ENCODE measurements around the gene SELENOO.
"Not testable (repeated sequence)": the region's sequence is repeated elsewhere in the genome, so short reads cannot be mapped to it uniquely, and the experiment has no call there.

Gene SELENOO, protein sequence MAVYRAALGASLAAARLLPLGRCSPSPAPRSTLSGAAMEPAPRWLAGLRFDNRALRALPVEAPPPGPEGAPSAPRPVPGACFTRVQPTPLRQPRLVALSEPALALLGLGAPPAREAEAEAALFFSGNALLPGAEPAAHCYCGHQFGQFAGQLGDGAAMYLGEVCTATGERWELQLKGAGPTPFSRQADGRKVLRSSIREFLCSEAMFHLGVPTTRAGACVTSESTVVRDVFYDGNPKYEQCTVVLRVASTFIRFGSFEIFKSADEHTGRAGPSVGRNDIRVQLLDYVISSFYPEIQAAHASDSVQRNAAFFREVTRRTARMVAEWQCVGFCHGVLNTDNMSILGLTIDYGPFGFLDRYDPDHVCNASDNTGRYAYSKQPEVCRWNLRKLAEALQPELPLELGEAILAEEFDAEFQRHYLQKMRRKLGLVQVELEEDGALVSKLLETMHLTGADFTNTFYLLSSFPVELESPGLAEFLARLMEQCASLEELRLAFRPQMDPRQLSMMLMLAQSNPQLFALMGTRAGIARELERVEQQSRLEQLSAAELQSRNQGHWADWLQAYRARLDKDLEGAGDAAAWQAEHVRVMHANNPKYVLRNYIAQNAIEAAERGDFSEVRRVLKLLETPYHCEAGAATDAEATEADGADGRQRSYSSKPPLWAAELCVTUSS

DNA sequence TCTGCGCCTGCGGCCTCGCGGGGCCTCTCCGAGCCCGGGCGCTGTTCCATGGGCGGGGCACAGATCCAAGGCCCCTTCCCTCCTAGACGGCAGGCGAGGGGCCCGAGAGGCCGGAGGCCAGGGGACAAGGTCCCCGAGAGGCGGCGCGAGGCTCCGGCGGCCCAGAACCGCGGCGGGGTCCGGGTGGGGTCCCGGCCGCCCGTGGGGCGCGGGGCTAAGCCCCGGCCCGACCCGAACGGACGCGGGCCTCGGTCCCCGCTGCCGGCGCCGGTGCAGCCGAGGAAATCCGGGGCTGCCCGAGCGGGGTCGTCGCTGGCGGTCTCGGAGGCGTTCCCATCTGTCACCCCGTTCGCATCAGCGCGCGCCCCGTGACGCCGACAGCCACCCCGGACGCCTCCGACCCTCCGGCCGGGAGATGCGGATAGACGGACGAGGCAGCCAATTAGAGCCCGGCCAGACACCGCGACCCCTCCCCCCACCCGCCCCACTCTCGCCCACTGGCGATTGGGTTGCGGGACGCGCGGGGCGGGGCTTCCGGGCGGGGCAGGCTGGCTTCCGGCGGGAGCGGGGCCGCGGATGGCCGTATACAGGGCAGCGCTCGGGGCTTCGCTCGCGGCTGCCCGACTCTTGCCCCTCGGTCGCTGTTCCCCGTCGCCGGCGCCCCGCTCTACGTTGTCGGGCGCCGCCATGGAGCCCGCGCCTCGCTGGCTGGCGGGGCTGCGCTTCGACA lies at the start of gene SELENOO:
Gene SELENOO, plus strand, starts transcription at position 551 of the 730 bp plus-strand sequence. Its CDS starts 26 bp downstream, at position 577.
- DNase-seq, result peak; percentile 57

DNA sequence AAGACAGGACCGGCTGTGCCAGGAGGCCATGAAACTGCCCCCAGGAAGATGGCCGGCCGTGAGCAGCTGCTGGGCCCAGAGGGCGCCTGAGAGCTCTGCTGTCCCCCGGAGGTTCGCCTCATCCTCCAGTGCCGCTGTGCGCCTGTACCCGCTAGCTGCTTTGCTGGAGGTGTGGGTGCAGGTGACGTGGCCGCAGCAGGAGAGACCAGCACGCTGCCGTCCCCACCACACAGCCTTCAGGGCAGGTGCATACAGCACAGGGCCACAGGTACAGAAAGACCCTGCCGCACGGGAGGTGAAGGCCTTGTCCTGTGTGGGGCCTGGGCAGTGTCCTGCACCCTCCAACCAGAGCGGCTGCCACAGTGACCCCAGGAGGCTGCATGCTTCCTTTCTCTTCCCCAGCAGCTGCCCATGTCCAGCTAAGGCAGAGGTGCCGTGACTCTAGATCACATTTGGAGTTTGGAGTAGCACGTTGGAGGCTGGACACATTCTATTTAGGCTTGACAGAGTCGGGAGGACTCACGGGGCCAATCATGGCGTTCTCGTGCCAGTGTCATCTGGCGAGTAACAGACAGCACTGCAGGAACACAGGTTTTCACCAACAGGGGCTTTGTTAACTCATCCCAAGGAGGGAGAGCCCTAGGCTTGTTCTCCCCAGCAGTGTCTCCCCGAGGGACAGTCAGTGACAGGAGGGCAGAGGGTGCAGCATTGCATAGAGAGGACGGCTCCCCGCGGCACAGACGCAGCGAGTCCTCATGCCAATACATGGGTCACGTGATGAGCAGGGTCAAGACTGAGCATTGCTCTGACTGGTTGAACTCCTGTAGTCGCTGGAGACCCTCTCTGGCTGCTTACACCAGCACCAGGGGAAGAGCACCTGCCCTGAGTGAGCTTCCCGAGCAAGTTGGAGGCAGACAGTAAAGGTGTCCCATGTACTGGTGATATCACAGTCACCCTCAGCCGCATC lies 49.0 kb upstream of the SELENOO start:
- DNase-seq, result no peak

DNA sequence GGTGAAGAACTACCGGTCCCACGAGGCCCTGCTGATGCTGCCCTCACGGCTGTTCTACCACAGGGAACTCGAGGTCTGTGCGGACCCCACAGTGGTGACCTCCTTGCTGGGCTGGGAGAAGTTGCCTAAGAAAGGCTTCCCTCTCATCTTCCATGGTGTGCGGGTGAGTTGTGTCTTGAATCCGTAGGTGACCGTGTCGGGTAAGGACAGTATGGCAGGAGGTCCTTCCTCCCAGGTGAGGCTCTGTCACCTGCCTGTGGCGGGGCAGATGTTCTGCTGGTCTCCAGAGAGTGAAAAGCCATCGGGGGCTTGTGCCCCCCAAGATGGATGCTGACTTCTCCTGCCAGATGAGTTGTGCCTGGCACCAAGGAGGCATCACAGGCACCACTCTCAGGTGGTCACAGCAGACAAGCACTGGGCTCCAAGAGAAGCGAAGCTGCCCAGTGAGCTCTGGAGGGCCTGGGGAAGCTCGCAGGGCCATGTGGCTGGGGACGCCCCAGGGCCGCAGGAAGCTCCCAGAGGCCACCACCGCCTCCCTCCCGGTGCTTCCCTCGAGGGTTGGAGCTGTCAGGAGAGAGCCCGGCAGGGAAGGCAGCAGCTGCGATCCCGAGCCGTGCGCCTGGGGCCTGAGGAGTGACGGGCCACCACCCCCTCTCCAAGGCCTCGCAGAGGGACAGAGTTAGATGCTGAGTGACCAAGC lies 47.6 kb upstream of the SELENOO start:
- DNase-seq, result no peak

DNA sequence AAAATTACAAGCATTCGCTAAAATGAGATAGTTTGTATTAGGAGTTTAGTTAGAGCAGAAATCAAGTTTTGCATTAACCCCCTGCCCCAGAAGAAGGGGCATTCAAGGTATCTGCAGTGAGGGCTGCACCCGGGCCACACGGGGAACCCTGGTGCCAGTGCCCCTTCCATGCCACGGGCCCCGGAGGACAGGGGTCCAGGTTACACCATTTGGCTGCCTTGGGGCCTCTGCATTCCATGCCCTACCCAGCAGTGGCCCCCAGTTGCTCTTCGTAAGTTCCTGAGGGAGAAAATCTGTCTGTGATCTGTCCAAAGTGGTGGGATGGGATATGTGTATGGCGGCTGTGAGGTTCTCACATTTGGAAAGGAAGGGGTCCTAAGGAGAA lies 47.1 kb upstream of the SELENOO start:
- DNase-seq, result no peak

DNA sequence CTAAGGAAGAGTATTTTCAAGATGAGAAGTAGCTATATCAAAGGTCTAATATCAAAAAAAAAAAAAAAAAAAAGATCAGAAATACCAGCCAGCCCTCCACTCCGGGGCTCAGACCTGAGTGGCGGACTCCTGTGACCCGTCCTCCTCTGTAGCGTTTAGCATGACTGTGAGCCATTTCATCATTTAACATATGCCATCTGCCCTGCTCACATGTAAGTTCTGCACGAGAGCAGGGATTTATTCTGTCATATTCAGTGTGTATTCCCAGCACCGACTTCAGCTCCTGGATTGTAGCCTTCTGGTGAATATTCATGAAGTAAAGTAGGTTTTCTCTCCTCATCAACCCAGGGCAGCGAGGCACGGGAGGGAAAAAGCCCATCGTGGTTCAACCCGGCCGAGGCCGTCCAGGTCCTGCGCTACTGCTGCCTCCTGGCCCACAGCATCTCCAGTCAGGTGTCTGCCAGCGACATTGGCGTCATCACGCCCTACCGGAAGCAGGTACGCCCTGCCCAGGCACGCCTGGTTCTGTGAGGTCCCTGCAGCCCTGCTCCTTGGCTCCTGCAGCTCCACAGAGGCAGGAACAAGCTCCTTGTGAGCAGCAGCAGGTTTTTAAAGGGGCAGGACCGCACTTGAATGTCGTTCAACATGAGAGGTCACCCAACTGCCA lies 43.0 kb upstream of the SELENOO start:
- DNase-seq, result no peak

DNA sequence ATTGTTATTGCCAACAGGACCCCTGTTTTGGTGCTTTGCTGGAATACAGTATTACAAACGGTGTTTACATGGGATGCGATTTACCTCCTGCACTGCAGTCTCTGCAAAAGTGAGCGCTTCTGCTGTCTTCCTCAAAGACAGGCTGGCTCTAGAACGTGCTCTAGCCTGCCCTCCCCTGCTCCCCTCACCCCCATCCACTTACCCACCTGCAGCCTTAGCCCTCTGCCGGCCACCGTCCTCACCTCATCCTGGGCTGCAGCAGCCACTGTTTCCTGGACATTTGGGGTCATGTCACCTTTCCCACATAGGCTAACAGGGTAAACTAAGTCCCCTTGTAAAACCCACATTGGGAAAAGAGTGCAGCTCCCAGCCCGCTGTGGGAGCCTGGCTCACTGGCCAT lies 39.9 kb upstream of the SELENOO start:
- no peak for DNase-seq

DNA sequence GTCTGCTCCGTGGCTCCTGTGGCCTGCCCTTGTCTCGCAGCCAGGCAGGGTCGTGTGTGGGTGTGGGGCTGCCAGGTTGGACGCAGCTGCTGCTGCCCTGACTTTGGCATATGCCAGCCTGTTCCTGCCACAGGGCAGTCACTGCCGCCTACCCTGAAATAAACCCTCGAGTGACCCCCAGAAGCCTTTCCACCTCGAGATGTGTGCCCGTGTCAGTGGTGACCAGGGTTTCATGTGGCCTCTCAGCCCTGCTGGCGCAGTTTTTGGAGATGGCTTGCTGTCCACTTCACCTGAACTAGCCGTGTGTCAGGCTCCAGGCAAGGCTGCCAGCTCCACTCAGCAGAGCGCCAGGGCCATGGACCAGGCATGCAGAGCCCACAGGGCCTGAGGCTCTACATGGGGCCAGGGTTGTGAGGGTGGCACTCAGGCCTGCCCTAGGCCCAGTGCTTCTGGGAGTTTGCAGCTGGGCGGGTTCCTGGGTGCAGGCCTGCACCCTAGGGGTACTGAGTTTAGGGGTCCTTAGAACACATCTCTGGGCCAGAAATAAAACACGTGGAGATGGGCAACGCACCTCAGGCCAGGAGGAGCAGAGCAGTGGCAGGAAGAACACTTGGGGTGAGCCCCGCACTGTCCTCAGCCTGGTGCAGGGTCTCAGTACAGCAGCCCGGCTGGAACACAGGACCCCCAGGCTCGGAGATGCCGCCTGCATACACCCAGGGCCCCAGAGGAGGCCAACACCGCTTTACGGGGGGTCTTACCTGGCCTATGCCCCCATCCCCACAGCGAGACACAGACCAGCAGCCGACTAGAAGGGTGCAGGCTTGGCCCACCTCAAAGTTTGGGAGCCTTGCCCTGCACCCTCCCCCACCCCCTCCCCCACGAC lies 39.1 kb upstream of the SELENOO start:
- no peak for DNase-seq

DNA sequence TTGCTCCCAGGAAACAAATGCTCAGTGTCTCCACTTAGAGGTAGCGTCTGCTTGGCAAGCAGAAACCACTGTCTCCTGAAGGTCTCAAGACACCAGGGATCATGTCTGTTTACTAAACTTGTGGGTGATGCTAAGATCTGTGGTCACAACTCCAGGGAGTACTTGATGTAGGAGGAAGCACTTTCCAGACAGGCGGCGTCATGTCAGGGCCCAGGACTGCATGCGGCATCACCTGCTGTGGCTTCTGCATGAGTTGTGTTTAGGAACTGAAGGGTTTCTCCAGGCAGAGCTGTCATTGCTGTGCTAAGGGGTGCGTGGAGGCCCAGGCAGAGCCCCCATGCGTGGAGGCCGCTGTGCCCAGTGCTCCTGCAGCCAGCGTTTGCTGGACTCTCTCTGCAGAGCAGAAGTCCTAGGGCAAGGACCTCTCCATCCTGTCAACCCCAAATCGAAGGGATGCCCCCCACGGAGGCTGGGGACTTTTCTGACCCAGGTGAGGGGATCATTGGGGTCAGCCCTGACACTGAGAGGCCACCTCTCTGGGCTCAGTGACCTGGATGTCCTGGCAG lies 38.3 kb upstream of the SELENOO start:
- no peak for DNase-seq

DNA sequence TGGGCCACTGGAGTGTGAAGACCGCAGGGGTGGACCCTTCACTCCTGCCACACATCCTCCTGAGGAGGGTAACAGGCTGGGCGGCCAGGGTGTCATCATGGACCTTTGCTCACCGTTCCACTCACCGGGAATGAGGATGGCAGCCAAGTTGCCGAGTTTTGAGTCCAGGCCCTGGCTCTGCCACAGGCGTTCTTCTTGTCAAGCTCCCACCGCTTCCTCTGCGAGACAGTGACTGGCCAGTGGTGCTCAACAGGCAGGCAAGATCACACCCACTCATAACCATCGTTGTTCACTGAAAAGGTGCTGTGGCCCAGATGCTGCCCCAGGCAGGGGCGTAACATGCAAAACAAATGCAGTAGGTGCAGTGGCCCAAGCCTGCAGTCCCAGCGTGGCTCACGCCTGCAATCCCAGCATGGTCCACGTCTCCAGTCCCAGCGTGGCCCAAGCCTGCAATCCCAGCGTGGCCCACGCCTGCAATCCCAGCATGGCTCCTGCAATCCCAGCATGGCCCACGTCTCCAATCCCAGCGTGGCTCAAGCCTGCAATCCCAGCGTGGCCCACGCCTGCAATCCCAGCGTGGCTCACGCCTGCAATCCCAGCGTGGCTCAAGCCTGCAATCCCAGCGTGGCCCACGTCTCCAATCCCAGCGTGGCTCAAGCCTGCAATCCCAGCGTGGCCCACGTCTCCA lies 35.2 kb upstream of the SELENOO start:
- DNase-seq, result no peak

DNA sequence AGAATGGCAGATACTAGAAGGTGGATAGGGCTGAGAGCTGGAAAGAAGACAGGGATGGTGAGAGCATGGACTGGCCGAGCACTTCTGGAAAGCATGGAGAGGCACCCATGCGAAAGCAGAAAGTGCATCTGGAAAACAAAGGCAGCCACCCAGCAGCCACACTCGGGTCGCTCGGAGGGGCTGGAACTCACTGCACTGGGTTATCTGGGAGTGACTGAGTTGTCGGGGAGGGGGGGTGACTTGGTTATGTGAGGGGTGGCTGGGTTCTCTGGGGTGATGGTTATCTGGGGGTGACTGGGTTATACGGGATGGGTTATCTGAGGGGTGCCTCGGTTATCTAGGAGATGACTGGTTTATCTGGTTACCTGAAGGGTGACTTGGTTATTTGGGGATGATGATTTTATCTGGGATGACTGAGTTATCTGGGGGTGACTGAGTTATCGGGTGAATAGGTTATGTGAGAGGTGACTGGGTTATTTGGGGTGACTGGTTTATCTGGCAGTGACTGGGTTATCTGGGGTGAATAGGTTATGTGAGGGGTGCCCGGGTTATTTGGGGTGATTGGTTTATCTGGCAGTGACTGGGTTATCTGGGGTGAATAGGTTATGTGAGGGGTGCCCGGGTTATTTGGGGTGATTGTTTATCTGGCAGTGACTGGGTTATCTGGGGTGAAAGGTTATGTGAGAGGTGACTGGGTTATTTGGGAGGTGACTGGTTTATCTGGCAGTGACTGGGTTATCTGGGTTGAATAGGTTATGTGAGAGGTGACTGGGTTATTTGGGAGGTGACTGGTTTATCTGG lies 32.9 kb upstream of the SELENOO start:
- DNase-seq, result no peak

DNA sequence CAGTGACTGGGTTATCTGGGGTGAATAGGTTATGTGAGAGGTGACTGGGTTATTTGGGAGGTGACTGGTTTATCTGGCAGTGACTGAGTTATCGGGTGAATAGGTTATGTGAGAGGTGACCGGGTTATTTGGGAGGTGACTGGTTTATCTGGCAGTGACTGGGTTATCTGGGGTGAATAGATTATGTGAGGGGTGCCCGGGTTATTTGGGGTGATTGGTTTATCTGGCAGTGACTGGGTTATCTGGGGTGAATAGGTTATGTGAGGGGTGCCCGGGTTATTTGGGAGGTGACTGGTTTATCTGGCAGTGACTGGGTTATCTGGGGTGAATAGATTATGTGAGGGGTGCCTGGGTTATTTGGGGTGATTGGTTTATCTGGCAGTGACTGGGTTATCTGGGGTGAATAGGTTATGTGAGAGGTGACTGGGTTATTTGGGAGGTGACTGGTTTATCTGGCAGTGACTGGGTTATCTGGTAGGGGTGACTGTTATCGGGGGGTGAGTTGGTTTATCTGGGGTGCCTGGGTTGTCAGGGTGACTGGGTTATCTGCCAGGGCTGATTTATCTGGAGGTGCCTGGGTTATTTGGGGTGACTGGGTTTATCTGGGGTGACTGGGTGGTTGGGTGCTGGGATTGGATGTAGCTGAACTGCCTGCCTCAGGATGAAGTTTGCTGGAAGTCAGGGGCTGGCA lies 32.2 kb upstream of the SELENOO start:
- DNase-seq, result not testable (repeated sequence)

DNA sequence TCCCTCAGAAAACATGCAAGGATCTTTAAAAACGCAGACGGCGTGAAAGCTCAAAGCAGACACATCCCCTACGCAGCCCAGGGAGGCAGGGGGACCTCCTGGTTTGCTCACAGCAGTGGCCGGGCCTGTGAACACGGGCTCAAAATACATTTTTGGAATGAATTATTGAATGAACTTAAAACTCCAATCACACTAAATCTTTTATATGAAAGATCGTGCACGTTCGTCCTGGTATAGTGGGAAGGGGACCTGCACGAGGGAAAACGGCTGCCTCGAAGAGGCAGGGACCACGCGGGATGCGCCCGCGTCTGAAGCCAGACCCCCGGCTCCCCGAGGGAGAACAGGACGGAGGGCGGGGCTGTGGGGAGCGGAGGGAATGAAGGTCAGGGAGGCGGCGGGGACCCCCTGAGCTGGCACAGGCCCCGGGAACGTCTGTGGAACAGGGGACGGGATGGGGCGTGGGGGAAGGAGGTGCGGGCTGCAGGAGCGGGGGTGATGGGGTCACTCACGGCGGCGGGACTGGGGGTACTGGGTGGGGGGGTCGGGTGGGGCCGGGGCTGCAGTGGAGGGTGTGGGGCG lies 31.5 kb upstream of the SELENOO start:
- no peak for DNase-seq

DNA sequence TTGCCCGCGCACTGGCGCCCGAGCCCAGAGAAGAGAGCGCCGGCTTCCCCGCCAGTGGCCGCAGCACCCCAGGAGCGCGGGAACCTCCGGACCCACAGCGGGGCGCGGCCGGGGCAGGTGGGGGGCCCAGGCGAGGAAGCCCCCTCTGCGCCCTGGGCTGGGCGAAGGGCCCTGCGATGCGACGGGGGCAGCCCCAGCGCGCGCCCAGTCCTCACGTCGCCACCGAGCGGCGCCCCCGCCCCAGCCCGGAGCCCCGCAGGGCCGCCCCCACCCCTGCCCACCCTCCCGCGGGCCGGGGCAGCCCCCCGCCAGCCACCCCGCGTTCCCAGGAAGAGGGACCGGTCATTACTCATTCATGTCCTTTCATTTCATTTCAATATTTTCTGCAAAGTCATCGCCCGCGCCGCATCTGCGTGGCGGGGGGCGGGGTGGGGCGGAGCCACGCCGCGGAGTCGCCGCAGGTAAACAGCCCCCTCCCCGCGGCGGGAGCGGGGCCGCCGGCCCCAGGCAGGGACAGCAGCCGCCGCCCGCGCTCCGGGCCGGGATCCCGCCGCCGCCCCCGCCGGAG lies 31.0 kb upstream of the SELENOO start:
- peak; percentile 9 for DNase-seq

DNA sequence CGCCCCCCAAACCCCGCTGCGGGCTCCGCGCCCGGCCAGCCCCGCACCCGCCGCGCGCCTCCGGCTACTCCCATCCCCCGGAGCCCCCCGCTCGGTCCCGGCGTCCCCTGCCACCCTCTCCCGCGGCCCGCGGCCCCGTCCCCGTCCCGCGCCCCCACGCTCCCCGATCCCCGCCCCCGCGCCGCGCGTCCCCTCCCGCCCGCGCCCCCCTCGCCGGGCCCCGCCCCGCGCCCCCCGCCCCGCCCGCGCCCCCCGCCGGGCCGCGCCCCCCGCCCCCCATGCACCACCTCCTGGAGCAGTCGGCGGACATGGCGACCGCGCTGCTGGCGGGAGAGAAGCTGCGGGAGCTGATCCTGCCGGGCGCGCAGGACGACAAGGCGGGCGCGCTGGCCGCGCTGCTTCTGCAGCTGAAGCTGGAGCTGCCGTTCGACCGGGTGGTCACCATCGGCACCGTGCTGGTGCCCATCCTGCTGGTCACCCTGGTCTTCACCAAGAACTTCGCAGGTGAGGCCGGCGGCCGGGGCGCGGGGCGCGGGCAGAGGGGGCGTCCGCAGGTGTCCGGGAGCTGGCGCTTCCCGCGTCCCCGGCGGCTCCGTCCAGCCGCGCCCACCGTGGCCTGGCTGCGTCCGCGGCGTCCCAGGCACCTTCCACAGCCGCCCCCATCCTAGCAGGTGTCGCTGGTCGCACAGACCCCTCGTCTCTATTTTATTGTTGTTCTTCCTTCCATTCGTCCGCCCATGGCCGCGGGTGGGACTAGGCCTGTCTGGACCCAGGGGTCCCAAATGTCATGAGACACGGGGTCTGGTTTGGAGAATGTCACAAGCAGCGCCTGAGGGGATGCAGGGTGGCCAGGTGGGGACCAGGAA lies 30.1 kb upstream of the SELENOO start, which contains the start of gene PANX2:
Gene PANX2, plus strand, starts transcription at position 279 of the 866 bp plus-strand sequence. Its CDS starts 0 bp downstream, at position 279.
- no peak for DNase-seq

DNA sequence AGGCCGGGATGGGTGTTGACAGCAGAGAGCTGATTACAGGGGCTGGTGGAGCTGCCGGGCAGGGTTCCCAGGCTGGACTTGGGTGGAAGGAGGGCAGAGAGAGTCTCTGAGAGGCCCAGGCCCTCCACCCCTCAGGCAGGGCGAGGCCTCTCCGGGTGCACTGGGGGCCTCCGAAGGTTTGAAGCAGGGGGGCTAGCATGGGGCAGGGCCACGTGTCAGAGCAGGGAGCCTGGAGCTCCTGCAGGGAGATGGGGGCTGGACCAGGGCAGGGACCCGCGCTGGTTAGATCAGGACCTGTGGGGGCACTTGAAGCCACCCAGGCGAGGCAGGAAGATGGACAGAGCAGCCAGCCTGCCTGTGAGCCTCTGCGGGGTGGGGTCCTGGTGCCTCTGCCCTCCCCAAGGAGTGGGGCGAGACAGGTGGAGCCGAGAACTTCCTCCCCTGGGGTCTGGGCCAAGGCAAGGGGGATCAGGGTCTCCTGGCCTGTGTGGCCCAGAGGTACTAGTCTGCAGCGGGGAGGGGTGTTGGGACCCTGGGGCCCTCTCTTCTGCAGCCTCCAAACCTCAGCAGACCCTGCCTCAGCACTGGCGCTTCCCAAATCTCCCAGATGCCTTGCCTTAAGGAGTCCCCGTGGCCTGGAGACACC lies 29.4 kb upstream of the SELENOO start:
- no peak for DNase-seq

All from NCI-H226 (cell line).